NCI-H2227 (cell line): ENCODE measurements around the gene TSPAN8.
"Not testable (repeated sequence)": the region's sequence is repeated elsewhere in the genome, so short reads cannot be mapped to it uniquely, and the experiment has no call there.

ENCODE experiments used
- DNase-seq: peaks from one replicate; lab custom pipeline; 2025; ENCODE audit not compliant: unreplicated experiment; lab: John Stamatoyannopoulos, UW

TSPAN8 gene

GRCh38 chr12:71164568-71165197 is 6.9 kb upstream of the TSPAN8 start:
- DNase-seq: no peak

DNA sequence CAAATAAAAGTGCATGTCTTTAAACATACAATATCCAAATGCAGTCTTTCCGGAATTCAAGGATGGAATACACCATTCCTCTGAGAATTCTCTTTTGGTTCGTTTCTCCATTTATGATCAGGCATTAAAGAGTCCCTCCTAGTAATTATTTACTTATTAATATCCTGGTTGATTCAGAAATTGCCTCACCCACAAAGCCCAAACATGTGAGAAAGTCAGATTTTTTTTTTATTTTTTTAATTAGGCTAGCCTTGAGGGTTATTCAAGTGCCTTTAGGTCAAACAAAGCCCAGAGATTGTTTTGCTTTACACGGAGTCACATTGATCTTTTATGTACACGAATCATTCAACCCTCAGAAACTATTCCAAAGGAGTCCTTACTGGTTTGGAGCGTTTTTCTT is 6.4 kb upstream of the TSPAN8 start:
- DNase-seq: no peak

GRCh38 chr12:71162832-71163763 is 5.3 kb upstream of the TSPAN8 start:
- DNase-seq: no peak

- DNase-seq: no peak
Measured at GRCh38 chr12:71161591-71161990, 3.8 kb upstream of the TSPAN8 start.

DNA sequence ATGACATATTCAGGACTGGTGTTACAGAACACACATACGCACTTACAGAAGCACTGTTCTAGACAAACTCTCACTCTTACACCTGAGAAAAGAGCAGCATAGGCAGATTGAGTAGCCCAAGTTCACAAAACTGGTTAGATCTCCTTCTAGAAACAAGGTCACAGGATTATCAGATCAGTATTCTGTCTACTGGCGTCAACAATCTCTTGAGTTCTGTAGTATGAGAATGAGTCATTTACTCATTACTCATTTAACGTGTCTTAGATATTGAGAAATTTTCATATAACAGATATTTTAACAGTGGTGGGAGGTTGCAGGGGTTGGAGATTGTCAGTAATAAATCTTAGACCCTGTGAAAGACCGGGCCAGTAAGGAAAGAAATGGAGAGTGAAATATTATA is 2.8 kb upstream of the TSPAN8 start:
- no peak for DNase-seq

GRCh38 chr12:71159878-71160277 is 2.1 kb upstream of the TSPAN8 start:
- DNase-seq: no peak

GRCh38 chr12:71159264-71159663 is 1.5 kb upstream of the TSPAN8 start:
- no peak for DNase-seq

DNA sequence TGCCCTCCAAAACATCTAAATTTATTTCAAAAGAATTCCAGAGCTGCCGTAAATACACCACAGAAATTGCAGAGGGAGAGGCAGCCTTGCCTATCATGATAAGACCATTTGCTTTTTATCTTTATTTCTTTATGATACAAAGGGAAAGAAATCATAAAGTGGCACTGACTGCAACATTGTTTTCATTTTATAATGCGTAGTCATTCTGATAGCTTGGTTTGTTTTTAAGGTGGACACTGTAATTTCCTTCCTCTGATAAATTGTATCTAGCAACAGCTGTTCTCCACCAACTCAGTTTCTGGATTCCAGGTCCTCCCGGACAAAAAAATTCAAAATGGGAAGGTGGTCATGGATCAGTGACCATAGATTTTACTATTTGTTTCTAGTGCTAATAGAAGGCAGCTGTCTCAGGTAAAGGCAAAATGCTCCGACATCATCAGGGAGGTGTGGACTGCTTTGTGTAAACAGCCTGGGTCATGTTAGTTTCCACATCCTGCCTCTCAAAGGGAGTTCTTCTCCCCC is 623 bp upstream of the TSPAN8 start:
- no peak for DNase-seq

- DNase-seq: no peak
Measured at GRCh38 chr12:71155225-71155624, 2.6 kb downstream of the TSPAN8 start.

DNA sequence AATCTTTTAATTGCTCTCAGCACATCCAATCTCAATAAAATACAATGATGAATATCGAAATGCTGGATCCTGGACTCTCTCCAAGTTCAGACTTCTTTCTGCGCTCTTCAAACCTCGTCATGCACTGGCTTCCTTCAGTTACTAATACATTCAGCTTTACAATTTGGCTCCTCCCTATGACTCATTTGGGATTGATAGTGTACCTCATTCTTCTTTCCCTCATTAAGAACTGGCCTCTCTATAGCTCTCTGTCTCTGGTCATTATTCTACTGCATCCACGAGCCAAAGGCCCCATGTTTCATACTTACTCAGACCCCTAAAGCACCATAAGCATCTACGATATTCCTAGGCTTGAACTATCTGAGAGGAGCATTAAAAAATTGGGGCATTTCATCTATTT is 4.9 kb downstream of the TSPAN8 start:
- no peak for DNase-seq

DNA sequence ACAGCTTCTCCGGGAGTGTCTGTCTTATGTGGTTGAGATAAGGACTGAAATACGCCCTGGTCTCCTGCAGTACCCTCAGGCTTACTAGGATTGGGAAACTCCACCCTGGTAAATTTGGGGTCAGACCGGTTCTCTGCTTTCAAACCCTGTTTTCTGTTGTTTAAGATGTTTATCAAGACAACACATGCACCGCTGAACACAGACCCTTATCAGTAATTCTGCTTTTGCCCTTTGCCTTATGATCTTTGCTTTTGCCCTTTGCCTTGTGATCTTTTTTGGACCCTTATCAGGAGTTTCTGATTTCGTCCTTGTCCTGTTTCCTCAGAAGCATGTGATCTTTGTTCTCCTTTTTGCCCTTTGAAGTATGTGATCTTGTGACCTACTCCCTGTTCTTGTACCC is 7.8 kb downstream of the TSPAN8 start:
- not testable (repeated sequence) for DNase-seq

GRCh38 chr12:71144682-71145081 is 13.1 kb downstream of the TSPAN8 start:
- no peak for DNase-seq

GRCh38 chr12:71142956-71143355 is 14.8 kb downstream of the TSPAN8 start:
- DNase-seq: no peak

- no peak for DNase-seq
Measured at GRCh38 chr12:71142016-71142415, 15.8 kb downstream of the TSPAN8 start.

- DNase-seq: no peak
Measured at GRCh38 chr12:71141378-71141926, 16.3 kb downstream of the TSPAN8 start.

DNA sequence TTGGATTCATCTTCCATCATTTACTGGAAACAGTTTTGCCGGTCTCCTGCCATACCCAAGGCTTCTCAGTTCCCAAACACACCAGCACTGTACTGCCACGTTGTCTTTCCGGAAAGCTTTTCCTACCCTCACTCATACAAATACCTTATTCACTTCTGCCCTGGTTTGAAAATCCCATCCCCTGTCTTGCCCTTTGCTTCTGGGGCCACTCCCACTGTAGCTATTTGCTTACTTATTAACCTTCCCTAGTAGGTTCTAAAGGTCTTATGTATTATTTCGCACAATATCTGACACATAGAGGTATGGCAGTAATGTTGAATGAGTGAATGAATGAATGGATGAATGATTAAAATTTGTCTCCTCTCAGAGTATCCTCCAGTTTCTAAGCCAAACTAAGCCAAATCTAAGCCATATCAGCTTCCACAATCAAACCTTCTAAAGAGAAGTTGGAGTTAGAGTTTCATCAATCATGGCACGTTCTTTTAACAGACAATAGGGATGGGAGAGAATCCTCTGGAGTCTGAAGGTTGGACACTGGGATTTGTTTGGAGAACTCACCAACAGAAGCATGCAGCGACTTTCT is 18.6 kb downstream of the TSPAN8 start:
- DNase-seq: no peak

- no peak for DNase-seq
Measured at GRCh38 chr12:71138011-71138410, 19.8 kb downstream of the TSPAN8 start.

- DNase-seq: no peak
Measured at GRCh38 chr12:71135812-71136176, 22.0 kb downstream of the TSPAN8 start.

DNA sequence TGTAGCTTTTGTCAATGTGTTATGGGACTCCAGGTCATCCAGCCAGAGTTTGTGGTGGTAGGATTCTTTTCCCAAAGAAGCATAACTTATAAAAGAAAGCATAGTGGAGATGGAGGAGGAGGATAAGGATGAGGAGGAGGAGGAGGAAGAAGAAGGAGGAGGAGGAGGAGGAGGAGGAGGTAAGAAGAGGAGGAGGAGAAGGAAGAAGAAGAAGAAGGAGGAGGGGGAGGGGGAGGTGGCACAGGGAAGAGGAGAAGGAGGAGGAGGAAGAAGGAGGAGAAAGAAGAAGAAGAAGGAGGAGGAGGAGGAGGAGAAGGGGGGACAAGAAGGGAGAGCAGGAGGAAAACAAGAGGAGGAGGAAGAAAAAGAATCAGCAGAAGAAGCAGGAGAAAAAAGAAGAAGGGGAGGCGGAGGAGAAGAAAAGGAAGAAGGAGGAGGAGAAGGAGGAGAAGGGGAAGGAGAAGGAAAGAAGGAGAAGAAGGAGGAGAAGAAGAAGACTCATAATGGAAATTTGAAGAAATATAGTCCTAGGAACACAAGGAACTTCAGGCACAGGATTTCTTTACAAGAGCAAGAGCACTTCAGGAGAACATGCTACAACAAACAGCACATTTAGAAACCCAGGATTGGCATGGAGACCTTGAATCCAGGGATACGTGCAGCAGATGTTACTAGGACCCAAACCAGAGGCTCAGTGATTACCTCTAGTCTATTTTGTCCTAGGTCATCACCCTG is 22.6 kb downstream of the TSPAN8 start:
- DNase-seq: no peak

DNA sequence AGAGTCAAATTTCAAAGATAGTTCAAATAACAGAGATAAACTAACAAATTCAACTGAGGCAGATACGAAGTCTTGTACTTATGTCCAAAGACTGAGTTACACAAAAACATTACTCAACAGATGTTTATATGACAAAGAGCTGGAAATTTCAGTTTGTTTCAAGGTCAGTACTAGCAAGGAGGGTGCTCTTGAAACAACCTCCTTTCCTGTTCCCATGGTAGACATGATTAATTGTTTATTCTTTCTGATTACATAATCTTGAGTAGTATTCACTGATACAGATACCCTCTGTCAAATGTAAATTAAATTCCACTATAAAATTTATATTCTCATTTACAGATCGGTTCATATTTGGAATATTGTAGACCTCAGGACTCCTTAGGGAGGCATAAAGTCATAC is 23.4 kb downstream of the TSPAN8 start:
- no peak for DNase-seq

DNA sequence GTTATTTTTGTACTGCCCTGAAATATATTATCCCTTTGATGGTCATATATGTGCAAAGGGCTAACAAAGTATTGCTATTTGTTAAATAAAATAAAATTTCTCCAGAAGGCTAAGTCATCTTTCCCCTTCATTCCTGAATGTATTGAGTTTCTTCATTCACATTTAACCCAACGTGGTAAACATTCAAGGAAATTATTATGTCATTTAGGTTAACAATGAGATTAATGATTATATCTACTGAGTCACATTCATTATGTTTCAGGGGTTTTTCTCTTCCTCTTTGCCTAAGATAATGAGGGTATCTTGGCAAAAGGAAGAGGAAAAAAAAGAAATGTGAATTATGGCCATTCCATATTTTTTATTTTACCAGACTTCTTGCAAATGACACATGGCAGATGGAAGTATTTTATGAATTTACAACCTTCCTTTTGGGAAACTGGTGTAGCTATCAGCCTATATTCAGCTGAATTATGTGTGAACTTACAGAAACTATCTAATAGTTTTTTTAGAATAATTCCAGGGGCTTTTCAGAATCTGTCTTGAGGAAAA is 27.2 kb downstream of the TSPAN8 start:
- DNase-seq: no peak
